HS-5 (cell line): ENCODE results near the gene CD151.

Source experiments
- DNase-seq: peaks from one replicate; pipeline ENCODE4 v3.0.0-alpha.2; 2012; ENCODE audit warnings: low read depth

CD151 gene

GRCh38 chr11:832529-833113 is at the start of gene CD151:
Gene CD151 (plus strand): TSS chr11:832952. CDS start chr11:836070, 3,118 bp downstream.
- DNase-seq = no peak

GRCh38 chr11:783581-784015 is 49.2 kb upstream of the CD151 start:
- DNase-seq = no peak

- no peak for DNase-seq
These were observed 46.3 kb upstream of the CD151 start for GRCh38 chr11:786235-787083.

GRCh38 chr11:787084-787675 is 45.6 kb upstream of the CD151 start:
- DNase-seq = no peak

GRCh38 chr11:788009-788640 is 44.6 kb upstream of the CD151 start:
- no peak for DNase-seq

GRCh38 chr11:788953-789940 is 43.5 kb upstream of the CD151 start:
- no peak for DNase-seq

GRCh38 chr11:789943-790342 is 42.8 kb upstream of the CD151 start, which contains the start of gene CEND1:
Gene CEND1 (minus strand): TSS chr11:790090. CDS start chr11:788576, 1,514 bp downstream.
- no peak for DNase-seq

GRCh38 chr11:790721-791564 is 41.8 kb upstream of the CD151 start:
- no peak for DNase-seq

- DNase-seq = no peak
These were observed 40.9 kb upstream of the CD151 start for GRCh38 chr11:791658-792534.

- DNase-seq = no peak
These were observed 40.3 kb upstream of the CD151 start for GRCh38 chr11:792535-792821.

GRCh38 chr11:792873-793272 is 39.9 kb upstream of the CD151 start:
- DNase-seq = no peak

- no peak for DNase-seq
These were observed 39.2 kb upstream of the CD151 start for GRCh38 chr11:793556-793955.

GRCh38 chr11:794013-794765 is 38.6 kb upstream of the CD151 start:
- no peak for DNase-seq

- no peak for DNase-seq
These were observed 37.8 kb upstream of the CD151 start for GRCh38 chr11:794766-795633.

GRCh38 chr11:795634-796564 is 36.9 kb upstream of the CD151 start:
- DNase-seq = no peak

GRCh38 chr11:796565-797295 is 36.0 kb upstream of the CD151 start:
- DNase-seq = no peak
